GM10266 (cell line): ENCODE data around the gene FCMR.

Experiments
- DNase-seq: peaks from one replicate; pipeline ENCODE4 v3.0.0; 2012; ENCODE audit errors: extremely low spot score
- TF ChIP-seq, protein P1 (sequence below): IDR thresholded peaks from 2 replicates; pipeline ENCODE4 v1.5.1; 2012; ENCODE audit warnings: mild to moderate bottlenecking, low read depth; ENCODE audit not compliant: control insufficient read depth, insufficient read depth; ENCODE audit errors: missing control alignments

FCMR gene

DNA sequence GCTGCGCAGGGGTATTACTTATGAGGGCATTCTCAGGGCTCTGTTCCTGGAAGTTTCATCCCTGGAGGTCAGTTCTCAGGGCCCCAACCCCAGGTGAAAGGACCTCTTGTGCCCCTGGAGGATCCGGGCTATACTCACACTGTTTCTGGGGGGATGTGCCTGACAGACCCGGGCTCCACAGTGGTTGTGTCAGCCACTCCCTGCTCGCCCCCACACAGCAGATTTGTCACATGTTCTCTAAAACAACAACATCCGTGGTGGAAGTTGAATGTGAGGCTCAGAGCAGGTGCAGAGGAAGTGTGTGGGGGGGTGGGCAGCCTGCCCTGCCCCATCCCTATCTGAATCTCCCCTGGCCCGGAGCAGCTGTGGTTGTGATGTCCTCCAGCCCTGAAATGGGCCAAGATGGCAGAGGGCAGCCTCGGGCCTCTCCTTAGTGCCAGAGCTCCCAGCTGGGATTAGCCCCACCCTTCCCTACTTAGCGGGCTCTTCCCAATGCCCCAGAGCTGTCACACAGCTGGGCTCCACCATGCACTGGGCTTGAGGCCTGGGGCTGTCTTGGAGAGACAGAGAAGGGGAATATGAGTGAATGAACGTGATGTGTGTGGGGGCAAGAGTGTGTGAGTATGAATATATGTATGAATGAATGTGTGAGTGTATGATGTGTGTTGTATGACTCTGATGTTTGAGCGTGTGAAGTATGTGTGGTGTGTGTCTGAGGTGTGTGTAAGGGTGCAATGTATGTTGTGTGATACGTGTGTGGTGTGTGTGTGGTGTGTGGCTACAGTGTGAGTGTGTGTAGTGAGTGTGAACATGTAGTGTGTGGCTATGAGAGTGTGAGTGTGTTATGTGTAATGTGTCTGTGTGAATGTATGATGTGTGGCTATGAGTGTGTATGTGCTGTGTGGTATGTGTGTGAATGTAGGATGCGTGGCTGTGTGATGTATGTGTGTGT is 1.5 kb upstream of the FCMR start:
- TF ChIP-seq, protein P1, sequence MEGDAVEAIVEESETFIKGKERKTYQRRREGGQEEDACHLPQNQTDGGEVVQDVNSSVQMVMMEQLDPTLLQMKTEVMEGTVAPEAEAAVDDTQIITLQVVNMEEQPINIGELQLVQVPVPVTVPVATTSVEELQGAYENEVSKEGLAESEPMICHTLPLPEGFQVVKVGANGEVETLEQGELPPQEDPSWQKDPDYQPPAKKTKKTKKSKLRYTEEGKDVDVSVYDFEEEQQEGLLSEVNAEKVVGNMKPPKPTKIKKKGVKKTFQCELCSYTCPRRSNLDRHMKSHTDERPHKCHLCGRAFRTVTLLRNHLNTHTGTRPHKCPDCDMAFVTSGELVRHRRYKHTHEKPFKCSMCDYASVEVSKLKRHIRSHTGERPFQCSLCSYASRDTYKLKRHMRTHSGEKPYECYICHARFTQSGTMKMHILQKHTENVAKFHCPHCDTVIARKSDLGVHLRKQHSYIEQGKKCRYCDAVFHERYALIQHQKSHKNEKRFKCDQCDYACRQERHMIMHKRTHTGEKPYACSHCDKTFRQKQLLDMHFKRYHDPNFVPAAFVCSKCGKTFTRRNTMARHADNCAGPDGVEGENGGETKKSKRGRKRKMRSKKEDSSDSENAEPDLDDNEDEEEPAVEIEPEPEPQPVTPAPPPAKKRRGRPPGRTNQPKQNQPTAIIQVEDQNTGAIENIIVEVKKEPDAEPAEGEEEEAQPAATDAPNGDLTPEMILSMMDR: no peak
- peak; percentile 73 for DNase-seq

DNA sequence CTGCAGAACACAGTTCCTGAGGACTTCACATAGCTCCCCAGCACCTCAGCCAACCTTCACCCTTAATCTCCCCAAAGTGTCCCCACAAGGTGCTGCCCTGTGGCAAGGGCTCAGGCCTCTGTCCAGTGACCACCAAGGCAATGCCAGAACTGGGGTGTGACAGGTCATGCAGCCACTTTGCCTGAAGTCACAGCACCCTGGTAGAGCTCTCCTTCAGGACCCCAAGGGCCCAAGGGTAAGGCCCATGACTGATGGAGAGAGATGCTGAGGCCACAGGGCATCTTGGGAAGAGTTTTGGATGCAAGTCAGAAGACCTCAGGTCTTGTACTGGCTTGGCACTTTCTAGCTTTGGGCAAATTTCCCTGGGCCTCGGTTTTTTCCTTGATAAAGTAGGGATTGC is 783 bp upstream of the FCMR start:
- DNase-seq: no peak
- TF ChIP-seq, protein P1: no peak

DNA sequence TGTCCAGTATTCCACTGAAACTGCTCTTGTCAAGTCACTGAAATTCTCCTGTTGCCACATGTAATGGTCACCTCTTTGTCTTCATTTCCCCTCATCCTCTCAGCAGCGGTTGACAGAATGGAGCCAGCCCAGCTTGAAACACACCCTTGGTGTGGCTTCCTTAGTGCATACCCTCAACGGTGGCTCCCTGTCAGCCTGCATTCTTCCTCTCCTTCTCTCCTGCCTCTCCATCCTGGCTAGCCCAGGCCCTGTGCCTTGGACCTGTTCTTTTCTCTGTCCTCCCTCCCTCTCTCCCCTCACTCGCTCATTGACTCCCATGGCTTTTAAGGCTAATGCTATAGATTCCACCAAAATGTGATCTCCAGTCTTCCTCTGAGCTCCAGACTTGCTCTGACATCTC is 3.7 kb downstream of the FCMR start:
- TF ChIP-seq, protein P1: no peak
- DNase-seq: no peak

DNA sequence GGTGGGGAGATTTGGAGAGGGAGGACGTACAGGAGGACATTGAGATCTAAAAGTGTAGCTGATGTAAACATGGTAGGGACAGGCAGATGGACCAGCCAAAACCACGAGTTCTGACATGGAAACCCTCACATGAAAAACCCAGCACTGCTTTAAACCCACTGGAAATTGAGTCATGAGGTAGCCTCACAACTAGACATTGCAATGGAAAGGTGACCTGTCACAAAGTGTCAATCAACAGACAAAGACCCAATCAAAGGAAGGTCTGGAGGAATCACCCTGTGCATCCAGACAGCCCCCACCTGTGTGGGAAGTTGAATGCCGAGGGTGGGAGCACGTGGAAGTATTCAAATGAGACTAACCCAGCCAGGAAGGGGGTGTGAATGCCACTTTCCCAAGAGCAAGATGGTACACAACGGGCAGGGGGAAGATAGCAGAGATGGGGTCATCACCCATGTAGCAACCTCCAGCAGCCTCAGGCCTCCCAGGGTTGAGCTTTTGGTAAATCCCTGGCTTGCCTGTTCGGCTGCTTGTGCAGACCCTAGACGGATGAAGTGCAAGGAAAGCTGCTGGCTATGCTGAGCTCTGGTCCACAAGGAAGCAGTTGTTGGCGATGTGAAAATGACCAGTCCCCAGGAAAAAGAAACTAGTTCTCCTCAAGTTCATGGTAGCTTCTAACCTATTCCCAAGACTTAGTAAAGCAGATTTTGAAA is 5.6 kb downstream of the FCMR start:
- TF ChIP-seq, protein P1: no peak
- no peak for DNase-seq

DNA sequence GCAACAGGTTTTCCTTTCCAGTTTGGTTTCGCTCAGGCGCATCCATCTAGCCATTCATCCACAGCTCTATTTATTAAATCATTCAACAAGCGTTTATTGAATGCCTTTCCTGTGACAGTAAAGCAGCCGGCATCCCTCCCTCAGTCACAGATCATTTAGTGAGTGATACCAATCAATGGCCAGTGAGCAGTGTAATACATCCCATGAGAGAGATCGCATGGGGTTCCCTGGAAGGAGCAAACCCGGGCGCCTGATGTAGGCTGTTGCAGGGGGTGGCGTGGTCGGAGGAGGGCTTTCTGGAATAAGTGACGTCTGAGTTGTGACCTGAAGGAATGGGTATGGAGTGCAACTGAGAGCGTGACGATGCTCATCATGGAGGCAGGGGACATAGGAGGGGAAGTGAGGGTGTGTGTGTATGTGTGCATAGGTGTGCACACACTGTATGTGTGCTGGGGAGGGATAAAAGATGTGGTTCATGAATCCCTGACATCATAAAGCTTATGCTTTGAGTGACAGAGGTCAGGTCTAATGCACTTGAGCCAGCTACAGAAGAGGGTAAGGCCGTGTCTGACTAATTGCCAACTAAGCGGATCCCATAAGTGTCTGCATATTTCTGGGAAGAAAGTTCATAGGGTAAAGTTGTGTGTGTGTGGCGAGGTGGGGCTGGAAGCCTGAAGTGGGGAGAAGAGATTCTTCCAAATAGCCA is 6.6 kb downstream of the FCMR start:
- DNase-seq: no peak
- TF ChIP-seq, protein P1: no peak

DNA sequence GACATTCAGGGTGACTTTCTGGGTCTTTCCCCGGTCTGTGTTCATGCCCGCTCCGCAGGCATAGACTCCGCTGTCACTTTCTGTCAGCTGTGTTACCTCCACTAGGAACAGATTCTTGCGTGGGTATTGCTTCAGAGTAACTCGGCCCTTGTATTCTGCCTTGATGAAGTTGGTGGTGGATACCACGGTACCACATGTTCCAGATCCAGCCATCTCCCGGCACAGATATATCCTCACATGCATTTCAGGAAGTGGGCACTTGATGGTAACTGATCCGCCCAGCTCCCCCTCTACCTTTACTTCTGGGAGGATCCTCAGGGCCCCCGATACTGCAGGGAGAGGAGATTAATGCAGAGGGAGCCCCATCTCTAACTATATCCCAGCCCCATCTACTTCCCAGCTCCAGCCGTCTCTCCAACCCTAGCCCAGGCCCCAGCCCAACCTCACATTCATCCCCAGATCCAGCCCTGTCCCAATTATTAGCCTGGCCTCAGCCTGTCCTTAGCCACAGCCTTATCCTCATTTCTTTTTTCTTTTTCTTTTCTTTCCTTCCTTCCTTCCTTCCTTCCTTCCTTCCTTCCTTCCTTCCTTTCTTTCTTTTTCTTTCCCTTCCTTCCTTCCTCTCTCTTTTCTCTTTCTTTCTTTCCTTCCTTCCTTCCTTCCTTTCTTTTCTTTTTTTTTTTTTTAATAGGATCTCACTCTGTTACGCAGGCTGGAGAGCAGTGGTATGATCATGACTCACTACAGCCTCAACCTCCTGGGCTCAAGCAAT is 7.8 kb downstream of the FCMR start:
- TF ChIP-seq, protein P1: no peak
- DNase-seq: no peak
